HepG2 (cell line): Measurements from ENCODE around the gene P3H4. TPM values are rescaled to one million over a fixed set of nuclear protein-coding genes. Genes with fewer than 3 reads are reported as not detected.
A peak's percentile ranks its signal among the peaks of the same experiment; 100 is the strongest.

Experiments
- ARHGAP35 ChIP-seq: sonication (generic); formaldehyde crosslinking; IDR thresholded peaks from 2 replicates; pipeline ENCODE4 v1.9.0; 2022; ENCODE audit warnings: mild to moderate bottlenecking, inconsistent platforms, moderate library complexity, missing genetic modification reagents, borderline replicate concordance
- BCL3 ChIP-seq: sonication (generic); formaldehyde crosslinking; IDR thresholded peaks from 2 replicates; pipeline ENCODE4 v1.5.1; 2020; ENCODE audit warnings: mild to moderate bottlenecking, missing genetic modification reagents, moderate library complexity
- CENPT ChIP-seq: sonication (generic); formaldehyde crosslinking; IDR thresholded peaks from 2 replicates; pipeline ENCODE4 v1.8.0; 2022; ENCODE audit warnings: low read depth, mild to moderate bottlenecking, moderate library complexity, missing genetic modification reagents
- CHD2 ChIP-seq: IDR thresholded peaks from 2 replicates; pipeline ENCODE4 v1.6.1; 2011; ENCODE audit warnings: low read depth, low read length, improper control_type of control experiment
- DMAP1 ChIP-seq: IDR thresholded peaks from 2 replicates; pipeline ENCODE4 v1.6.1; 2016
- KDM6A ChIP-seq: IDR thresholded peaks from 2 replicates; pipeline ENCODE4 v1.6.1; 2016; ENCODE audit warnings: low read depth
- LCORL ChIP-seq, 2 experiments: fragments of 450-650 bp in 1 of 2; sonication (generic) in 1 of 2; formaldehyde crosslinking in 1 of 2; IDR thresholded peaks; 2 replicates each; pipeline versions ENCODE4 v1.5.0 to v1.6.1; 2017 to 2020; ENCODE audit warnings: antibody characterized with exemption in 1 of 2, missing genetic modification reagents in 1 of 2
- MYPOP ChIP-seq: sonication (generic); formaldehyde crosslinking; IDR thresholded peaks from 2 replicates; pipeline ENCODE4 v1.8.1; 2023; ENCODE audit warnings: mild to moderate bottlenecking, moderate library complexity, missing genetic modification reagents
- NFRKB ChIP-seq: fragments of 450-650 bp; IDR thresholded peaks from 2 replicates; pipeline ENCODE4 v1.6.1; 2017
- NPAS2 ChIP-seq: sonication (generic); formaldehyde crosslinking; IDR thresholded peaks from 2 replicates; pipeline ENCODE4 v1.8.0; 2022; ENCODE audit warnings: mild to moderate bottlenecking, missing genetic modification reagents, borderline replicate concordance
- PBX3 ChIP-seq: sonication (generic); formaldehyde crosslinking; IDR thresholded peaks from 2 replicates; pipeline ENCODE4 v1.8.1; 2023; ENCODE audit warnings: missing genetic modification reagents, inconsistent platforms, borderline replicate concordance
- PTBP1 ChIP-seq: fragments of 200-400 bp; formaldehyde crosslinking; IDR thresholded peaks from 2 replicates; pipeline ENCODE4 v1.6.1; 2018; ENCODE audit warnings: low read length, low read depth; ENCODE audit not compliant: poor library complexity, severe bottlenecking
- RBM22 ChIP-seq: fragments of 200-400 bp; formaldehyde crosslinking; optimal IDR thresholded peaks from 2 replicates; pipeline ENCODE3; 2017; ENCODE audit warnings: mild to moderate bottlenecking, low read length, moderate library complexity
- SAP130 ChIP-seq: IDR thresholded peaks from 2 replicates; pipeline ENCODE4 v1.6.1; 2016; ENCODE audit warnings: low read depth
- SP140L ChIP-seq: sonication (generic); formaldehyde crosslinking; IDR thresholded peaks from 2 replicates; pipeline ENCODE4 v1.4.0; 2020; ENCODE audit warnings: missing genetic modification reagents, borderline replicate concordance
- TBX3 ChIP-seq: fragments of 450-650 bp; IDR thresholded peaks from 2 replicates; pipeline ENCODE4 v1.6.1; 2017; ENCODE audit warnings: antibody characterized with exemption, mild to moderate bottlenecking, inconsistent platforms, borderline replicate concordance
- TP53 ChIP-seq: sonication (generic); formaldehyde crosslinking; conservative IDR thresholded peaks from 2 replicates; pipeline ENCODE4 v1.4.0; 2020; ENCODE audit warnings: missing genetic modification reagents
- ZNF235 ChIP-seq: sonication (generic); formaldehyde crosslinking; IDR thresholded peaks from 2 replicates; pipeline ENCODE4 v1.8.1; 2023; ENCODE audit warnings: mild to moderate bottlenecking, missing genetic modification reagents, borderline replicate concordance
- ZNF512B ChIP-seq: sonication (generic); formaldehyde crosslinking; IDR thresholded peaks from 2 replicates; pipeline ENCODE4 v1.5.1; 2020; ENCODE audit warnings: missing genetic modification reagents, mild to moderate bottlenecking, borderline replicate concordance
- ZNF713 ChIP-seq: sonication (generic); formaldehyde crosslinking; IDR thresholded peaks from 2 replicates; pipeline ENCODE4 v1.4.0; 2020; ENCODE audit warnings: mild to moderate bottlenecking, missing genetic modification reagents
- ZNF83 ChIP-seq: sonication (generic); formaldehyde crosslinking; IDR thresholded peaks from 2 replicates; pipeline ENCODE4 v1.4.0; 2020; ENCODE audit warnings: missing genetic modification reagents, mild to moderate bottlenecking, borderline replicate concordance
- polyA plus RNA-seq, 8 experiments: library from polyadenylated mRNA; depleted of rRNA in 3 of 8; stranded (reverse) in 7 of 8; unstranded in 1 of 8; fragments of >200 nt; fragmentation: Illumina TruSeq in 4 of 8; extraction: Trizol in 4 of 8; gene quantifications; 2 replicates each; pipeline versions ENCODE4 v1.2.1 to v1.2.3, GENCODE V29; 2011 to 2016; ENCODE audit warnings: low read depth in 4 of 8, missing spikeins in 1 of 8, mixed read lengths in 1 of 8; ENCODE audit not compliant: insufficient read depth in 1 of 8
- total RNA-seq, 5 experiments: library from RNA; depleted of rRNA; stranded (reverse); fragments of >200 nt; fragmentation: Illumina TruSeq; extraction: Trizol; gene quantifications; 2 replicates each; pipeline ENCODE4 v1.2.3, GENCODE V29; 2016; ENCODE audit warnings: low read depth in 1 of 5

P3H4 gene
- total and polyA plus RNA-seq, 2 of the 13 experiments (the other 11 are each of a cell fraction or from before 2014, with no cell fraction given) = 37.1 to 50.6 TPM

GRCh38 chr17:41811549-41812380, at the start of gene P3H4 (continued):
- no peak for TF ChIP-seq ZNF512B (CRISPR knock-in tag)
- TF ChIP-seq TP53 (CRISPR knock-in tag) = no peak; the same call in none of the 2 replicates
- TF ChIP-seq PTBP1 = no peak
- TF ChIP-seq BCL3 (CRISPR knock-in tag) = peak; percentile 97; the same call in 1 of the 2 replicates
- TF ChIP-seq SAP130 (CRISPR knock-in tag) = peak; percentile 63
- no peak for TF ChIP-seq NPAS2 (CRISPR knock-in tag)
- no peak; the same call in 1 of the 2 replicates for TF ChIP-seq KDM6A (CRISPR knock-in tag)
- TF ChIP-seq ZNF713 (CRISPR knock-in tag) = peak; percentile 1; the same call in 1 of the 2 replicates
- TF ChIP-seq NFRKB = no peak
- TF ChIP-seq RBM22 = no peak
- TF ChIP-seq CENPT (CRISPR knock-in tag) = no peak; the same call in 1 of the 2 replicates
- peak; percentile 89 for TF ChIP-seq MYPOP (CRISPR knock-in tag)
- TF ChIP-seq SP140L (CRISPR knock-in tag) = no peak
- no peak for TF ChIP-seq TBX3
- TF ChIP-seq ZNF235 = peak; percentile 93
- no peak for TF ChIP-seq ZNF83 (CRISPR knock-in tag)
- TF ChIP-seq LCORL (IDR thresholded peaks at IDR 0.05) = no peak
- peak; percentile 54; the same call in 1 of the 2 replicates for TF ChIP-seq LCORL (CRISPR knock-in tag; IDR thresholded peaks at IDR 0.05)
- no peak; the same call in 1 of the 2 replicates for TF ChIP-seq ARHGAP35 (CRISPR knock-in tag)
- no peak for TF ChIP-seq DMAP1 (CRISPR knock-in tag)
- TF ChIP-seq CHD2 = no peak
- no peak for TF ChIP-seq PBX3 (CRISPR knock-in tag)
